Measurements from ENCODE around the gene MBLAC1. TPM values are rescaled to one million over a fixed set of nuclear protein-coding genes. Genes with fewer than 3 reads are reported as not detected.

Gene MBLAC1
- total and polyA plus RNA-seq, 9 of the 15 experiments (the other 6 are each of a cell fraction or from before 2014, with no cell fraction given) = 0.03 to 3.1 (median 0.52) TPM

GRCh38 chr7:100111156-100111555 lies 15.6 kb upstream of the MBLAC1 start (continued):
- TF ChIP-seq ARID1B (IDR thresholded peaks at IDR 0.05) (peak; percentile 40), RCOR1 (IDR thresholded peaks at IDR 0.05; ENCODE audit: borderline replicate concordance in 1 of 2, low read depth in 2 of 2, low read length in 2 of 2) (peak in 1 of 2 experiments; percentile 52; a peak in 1 of 4 replicates), ZFP1 (CRISPR knock-in tag; IDR thresholded peaks at IDR 0.05) (no peak), GATAD2B (IDR thresholded peaks at IDR 0.05; ENCODE audit: borderline replicate concordance) (no peak), FOXM1 (IDR thresholded peaks at IDR 0.05; ENCODE audit: low read depth) (no peak), FOXM1 (CRISPR knock-in tag; IDR thresholded peaks at IDR 0.05; ENCODE audit: low read depth) (no peak), HEY1 (CRISPR knock-in tag; IDR thresholded peaks at IDR 0.05; ENCODE audit: borderline replicate concordance) (no peak)
- TF ChIP-seq, protein P1, sequence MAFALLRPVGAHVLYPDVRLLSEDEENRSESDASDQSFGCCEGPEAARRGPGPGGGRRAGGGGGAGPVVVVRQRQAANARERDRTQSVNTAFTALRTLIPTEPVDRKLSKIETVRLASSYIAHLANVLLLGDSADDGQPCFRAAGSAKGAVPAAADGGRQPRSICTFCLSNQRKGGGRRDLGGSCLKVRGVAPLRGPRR (CRISPR knock-in tag; IDR thresholded peaks at IDR 0.05) = no peak

DNA sequence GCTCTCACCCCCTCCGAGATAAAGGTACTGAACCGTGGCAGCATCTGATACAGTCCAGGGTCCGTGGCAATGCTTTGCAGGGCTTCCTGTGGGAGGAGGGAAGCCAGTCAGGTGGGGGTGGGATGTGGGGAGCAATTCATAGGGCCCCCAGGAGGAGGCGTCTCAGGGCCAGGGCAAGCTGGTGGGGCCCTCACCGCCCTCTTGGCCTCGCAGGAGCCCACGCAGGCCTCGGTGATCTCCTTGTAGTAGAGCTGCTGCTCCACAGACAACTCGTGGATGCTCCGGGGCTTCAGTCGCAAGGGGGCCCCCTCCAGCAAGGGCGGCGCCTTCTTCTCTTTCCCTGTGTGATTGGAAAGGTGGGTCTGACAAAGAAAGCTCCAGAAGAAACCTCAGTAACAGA lies 14.9 kb upstream of the MBLAC1 start:
- WGBS (ENCODE audit: insufficient coverage, low coverage, missing lambda C conversion rate) = 75% methylated on average over 9 of the region's 13 CpGs
- Histone ChIP-seq H3K27ac (ENCODE audit: extremely low read depth, low read depth, low read length) (no peak overlapping the region), H3K9ac (ENCODE audit: insufficient read depth in 1 of 2, low read depth in 2 of 2, low read length in 2 of 2) (peak overlapping the region in 1 of 2 experiments; percentile 49; a peak in 1 of 4 replicates), H3K79me2 (ENCODE audit: control insufficient read depth, insufficient read depth, low read length) (no peaks in the 10 kb centered on the region), H3K4me1 (replicated peaks in 1 of 2; ENCODE audit: control insufficient read depth in 2 of 2, insufficient read depth in 2 of 2, low read length in 2 of 2) (peaks cover 2 to 28% of the 10 kb centered on the region in 2 experiments; a peak in 4 of 5 replicates), H3K4me2 (ENCODE audit: insufficient read depth, low read length) (no peak overlapping the region), H2AFZ (ENCODE audit: low read depth, low read length) (no peak overlapping the region), H3K9me1 (ENCODE audit: control insufficient read depth, insufficient read depth, low read length) (peaks cover 3% of the 10 kb centered on the region), H3K36me3 (ENCODE audit: control insufficient read depth, insufficient read depth, low read length) (peaks cover 70% of the 10 kb centered on the region; the same call in 2 of the 3 replicates), H3K4me3 (no peak overlapping the region), H3K9me3 (replicated peaks; ENCODE audit: control insufficient read depth, insufficient read depth, low read depth, low read length) (no peaks in the 10 kb centered on the region), H3K27me3 (ENCODE audit: control insufficient read depth in 2 of 2, insufficient read depth in 2 of 2, low read length in 2 of 2) (no peaks in the 10 kb centered on the region), H4K20me1 (replicated peaks; ENCODE audit: control insufficient read depth, insufficient read depth, low read length) (no peaks in the 10 kb centered on the region)
- in situ Hi-C loops (cut with MboI) = loop anchor here (10.0 kb wide), 1 partner anchor 1723 kb away; no protein-coding TSS in a partner anchor
- ChIA-PET CTCF (ENCODE audit: low intra/inter-chr PET ratio) (no interaction called here), POLR2A (interaction anchor here (1.5 to 5.9 kb wide), 2 partner anchors 10 to 13 kb away, joined by 6 to 47 read pairs; partner anchors contain the start of genes AP4M1 and MCM7)
- intact Hi-C loops (cut with micrococcal nuclease) = no loop called here
- FAIRE-seq = no peak
- DNase-seq (ENCODE audit: extremely low read depth in 1 of 4, low spot score in 3 of 4) = no peak
- ATAC-seq = peak; percentile 15
- no TSS peak for BruUV-seq (replicated peaks)
- TF ChIP-seq, protein P2, sequence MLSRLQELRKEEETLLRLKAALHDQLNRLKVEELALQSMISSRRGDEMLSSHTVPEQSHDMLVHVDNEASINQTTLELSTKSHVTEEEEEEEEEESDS (CRISPR knock-in tag; IDR thresholded peaks at IDR 0.05) = no peak
- TF ChIP-seq NFIC (IDR thresholded peaks at IDR 0.05) (no peak), TBP (optimal IDR thresholded peaks at IDR 0.05; ENCODE audit: low read depth, low read length) (no peak), PHF20 (IDR thresholded peaks at IDR 0.05; ENCODE audit: partially characterized antibody) (no peak), POLR2G (IDR thresholded peaks at IDR 0.05; ENCODE audit: low read depth, low read length) (peak; percentile 42), SMC3 (conservative IDR thresholded peaks at IDR 0.05; ENCODE audit: insufficient read depth, low read depth, low read length) (no peak)
- TF ChIP-seq, protein P3, sequence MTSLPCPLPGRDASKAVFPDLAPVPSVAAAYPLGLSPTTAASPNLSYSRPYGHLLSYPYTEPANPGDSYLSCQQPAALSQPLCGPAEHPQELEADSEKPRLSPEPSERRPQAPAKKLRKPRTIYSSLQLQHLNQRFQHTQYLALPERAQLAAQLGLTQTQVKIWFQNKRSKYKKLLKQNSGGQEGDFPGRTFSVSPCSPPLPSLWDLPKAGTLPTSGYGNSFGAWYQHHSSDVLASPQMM (CRISPR knock-in tag; IDR thresholded peaks at IDR 0.05) = no peak
- TF ChIP-seq, protein P4, sequence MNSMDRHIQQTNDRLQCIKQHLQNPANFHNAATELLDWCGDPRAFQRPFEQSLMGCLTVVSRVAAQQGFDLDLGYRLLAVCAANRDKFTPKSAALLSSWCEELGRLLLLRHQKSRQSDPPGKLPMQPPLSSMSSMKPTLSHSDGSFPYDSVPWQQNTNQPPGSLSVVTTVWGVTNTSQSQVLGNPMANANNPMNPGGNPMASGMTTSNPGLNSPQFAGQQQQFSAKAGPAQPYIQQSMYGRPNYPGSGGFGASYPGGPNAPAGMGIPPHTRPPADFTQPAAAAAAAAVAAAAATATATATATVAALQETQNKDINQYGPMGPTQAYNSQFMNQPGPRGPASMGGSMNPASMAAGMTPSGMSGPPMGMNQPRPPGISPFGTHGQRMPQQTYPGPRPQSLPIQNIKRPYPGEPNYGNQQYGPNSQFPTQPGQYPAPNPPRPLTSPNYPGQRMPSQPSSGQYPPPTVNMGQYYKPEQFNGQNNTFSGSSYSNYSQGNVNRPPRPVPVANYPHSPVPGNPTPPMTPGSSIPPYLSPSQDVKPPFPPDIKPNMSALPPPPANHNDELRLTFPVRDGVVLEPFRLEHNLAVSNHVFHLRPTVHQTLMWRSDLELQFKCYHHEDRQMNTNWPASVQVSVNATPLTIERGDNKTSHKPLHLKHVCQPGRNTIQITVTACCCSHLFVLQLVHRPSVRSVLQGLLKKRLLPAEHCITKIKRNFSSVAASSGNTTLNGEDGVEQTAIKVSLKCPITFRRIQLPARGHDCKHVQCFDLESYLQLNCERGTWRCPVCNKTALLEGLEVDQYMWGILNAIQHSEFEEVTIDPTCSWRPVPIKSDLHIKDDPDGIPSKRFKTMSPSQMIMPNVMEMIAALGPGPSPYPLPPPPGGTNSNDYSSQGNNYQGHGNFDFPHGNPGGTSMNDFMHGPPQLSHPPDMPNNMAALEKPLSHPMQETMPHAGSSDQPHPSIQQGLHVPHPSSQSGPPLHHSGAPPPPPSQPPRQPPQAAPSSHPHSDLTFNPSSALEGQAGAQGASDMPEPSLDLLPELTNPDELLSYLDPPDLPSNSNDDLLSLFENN (IDR thresholded peaks at IDR 0.05; ENCODE audit: low read depth in 2 of 2, low read length in 2 of 2) = no peak
